GM19452 (cell line): Measurements from ENCODE around the gene PHOX2A.
"Not testable (repeated sequence)": the region's sequence is repeated elsewhere in the genome, so short reads cannot be mapped to it uniquely, and the experiment has no call there.

ENCODE experiments used
- ATAC-seq: cut with Tn5 transposase; IDR thresholded peaks from one replicate; pipeline ENCODE4 v1.9.1; 2021; ENCODE audit not compliant: unreplicated experiment

PHOX2A gene

GRCh38 chr11:72223615-72224563 lies 20.1 kb downstream of the PHOX2A start:
- peak; percentile 57 for ATAC-seq

- ATAC-seq = peak; percentile 68
Measured at GRCh38 chr11:72222907-72223614, 20.9 kb downstream of the PHOX2A start.

DNA sequence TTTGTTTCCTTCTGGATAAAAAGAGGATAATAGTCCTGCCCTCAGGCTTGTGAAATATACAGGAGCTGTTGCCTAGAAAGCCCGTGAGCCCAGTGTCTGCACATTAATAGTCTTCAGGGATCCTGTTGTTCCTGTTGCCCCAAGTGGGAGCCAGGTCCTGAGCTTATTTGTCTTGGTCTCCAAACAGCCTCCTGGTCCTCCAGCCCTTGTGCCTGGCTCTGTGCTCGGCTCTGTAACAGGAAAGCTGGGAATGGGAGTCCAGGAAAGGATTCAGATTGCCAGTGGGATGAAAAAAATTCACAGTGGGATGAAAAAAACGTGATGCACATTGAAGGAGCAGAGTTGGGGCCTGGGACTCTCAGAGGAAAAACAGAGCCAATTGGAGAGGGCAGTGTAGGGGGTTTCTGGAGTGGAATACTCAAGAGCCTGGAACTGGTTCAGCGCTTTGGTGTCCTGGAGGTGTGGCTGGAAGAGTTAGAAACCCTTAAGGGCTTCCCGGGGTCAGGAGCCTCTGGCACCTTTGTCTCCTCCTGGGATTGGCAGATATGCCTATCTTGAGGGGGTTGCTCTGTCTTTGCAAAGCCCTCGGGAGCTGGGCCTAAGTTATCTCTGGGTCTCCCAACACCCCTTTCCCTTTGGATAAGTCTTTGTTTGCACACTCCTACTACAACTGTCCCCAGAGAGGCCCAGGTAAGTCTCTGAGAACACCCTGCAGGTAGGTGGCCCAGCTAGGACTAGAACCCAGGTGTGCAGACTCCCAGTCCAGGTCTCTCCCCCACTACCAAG lies 21.7 kb downstream of the PHOX2A start:
- no peak for ATAC-seq

DNA sequence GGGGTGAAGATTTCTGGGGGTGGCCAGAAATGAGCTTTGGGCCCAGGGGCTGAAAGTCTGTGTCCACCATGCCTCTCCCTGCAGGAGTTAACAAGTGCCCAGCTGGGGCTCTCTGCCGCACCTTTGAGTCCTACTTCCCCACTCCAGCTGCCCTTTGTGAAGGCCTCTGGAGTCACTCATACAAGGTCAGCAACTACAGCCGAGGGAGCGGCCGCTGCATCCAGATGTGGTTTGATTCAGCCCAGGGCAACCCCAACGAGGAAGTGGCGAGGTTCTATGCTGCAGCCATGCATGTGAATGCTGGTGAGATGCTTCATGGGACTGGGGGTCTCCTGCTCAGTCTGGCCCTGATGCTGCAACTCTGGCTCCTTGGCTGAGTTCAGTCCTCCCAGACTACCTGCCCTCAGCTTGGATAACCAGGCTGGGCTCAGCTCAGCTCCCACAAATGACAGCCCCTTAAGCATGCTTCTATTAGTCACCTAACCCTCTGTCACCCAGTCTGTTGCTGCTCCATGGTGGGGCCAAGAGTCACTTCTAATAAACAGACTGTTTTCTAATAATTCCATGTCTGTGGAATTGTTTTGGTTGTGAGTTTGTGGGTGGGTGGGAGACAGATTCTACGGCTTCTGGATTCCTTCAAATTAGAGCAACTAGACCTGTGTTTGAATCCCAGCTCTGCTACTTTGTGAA lies 22.4 kb downstream of the PHOX2A start:
- ATAC-seq = no peak

DNA sequence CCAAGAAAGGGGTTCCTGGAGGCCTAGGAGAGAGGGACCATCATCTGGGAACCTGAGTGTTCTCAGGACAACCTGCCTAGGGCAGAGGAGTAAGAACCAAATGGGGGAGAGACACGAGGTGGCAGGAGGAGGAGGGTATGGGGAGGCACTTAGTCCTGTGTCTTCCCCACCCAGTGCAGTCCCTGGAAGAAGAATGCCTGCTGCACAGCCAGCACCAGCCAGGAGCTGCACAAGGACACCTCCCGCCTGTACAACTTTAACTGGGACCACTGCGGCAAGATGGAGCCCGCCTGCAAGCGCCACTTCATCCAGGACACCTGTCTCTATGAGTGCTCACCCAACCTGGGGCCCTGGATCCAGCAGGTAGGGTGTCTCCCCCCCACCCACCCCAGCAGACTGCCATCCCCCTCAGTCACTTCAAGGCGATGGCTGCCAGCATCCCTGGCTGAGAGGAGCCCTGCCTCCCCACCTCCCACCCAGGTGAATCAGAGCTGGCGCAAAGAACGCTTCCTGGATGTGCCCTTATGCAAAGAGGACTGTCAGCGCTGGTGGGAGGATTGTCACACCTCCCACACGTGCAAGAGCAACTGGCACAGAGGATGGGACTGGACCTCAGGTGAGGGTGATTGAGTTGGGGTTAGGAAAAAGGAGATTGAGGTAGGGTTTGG lies 23.1 kb downstream of the PHOX2A start:
- ATAC-seq = no peak

DNA sequence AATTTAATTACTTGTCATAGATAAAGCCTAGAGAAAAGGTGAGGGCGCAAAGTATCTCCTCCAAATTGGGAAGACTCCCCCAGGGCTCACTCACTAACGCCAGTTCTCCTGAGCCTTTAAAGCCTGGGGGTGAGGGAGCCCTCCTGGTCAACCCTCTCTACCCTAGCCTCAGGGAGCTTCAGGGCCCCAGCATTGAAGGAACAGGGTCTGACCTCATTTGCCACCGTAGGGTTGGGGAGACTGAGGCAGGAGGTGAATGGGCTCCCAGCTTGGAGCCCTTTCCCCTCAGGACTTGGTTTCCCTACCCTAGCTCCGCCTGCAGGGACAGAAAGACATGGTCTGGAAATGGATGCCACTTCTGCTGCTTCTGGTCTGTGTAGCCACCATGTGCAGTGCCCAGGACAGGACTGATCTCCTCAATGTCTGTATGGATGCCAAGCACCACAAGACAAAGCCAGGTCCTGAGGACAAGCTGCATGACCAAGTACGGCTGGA lies 25.7 kb downstream of the PHOX2A start:
- no peak for ATAC-seq

DNA sequence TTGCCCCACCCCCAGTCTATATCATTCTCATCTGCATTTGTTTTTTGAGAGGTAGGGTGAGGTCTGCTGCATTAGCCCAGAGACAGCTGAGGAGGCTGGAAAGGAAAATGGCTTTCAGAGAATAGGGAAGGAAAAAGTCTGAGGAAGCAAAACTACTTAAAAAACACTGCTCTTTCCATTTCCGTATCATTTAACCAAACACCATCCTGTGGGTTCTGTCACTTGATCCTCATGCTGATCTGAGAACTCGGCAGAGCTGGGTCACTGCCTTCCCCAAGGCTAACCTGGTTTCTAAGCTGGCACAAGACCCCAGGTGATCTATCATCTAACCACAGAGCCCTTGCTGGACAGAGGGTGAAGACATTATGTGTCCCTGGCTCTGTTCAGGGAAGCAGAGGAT lies 26.1 kb downstream of the PHOX2A start:
- ATAC-seq = no peak

GRCh38 chr11:72216638-72217037 lies 27.3 kb downstream of the PHOX2A start, which contains the start of gene FOLR2:
Gene FOLR2 (plus strand): TSS chr11:72216794. CDS start chr11:72218585, 1,791 bp downstream.
- ATAC-seq = no peak

DNA sequence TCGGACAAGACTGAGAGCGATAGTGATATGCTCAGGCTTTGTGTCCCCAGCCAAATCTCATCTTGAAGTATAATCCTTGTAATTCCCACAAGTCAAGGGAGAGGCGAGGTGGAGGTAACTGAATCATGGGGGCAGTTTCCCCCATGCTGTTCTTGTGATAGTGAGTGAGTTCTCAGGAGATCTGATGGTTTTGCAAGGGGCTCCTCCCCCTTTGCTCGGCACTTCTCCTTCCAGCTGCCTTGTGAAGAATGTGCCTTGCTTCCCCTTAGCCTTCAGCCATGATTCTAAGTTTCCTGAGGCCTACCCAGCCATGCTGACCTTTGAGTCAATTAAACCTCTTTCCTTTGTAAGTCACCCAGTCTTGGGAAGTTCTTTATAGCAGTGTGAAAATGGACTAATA lies 34.9 kb downstream of the PHOX2A start:
- ATAC-seq = no peak

DNA sequence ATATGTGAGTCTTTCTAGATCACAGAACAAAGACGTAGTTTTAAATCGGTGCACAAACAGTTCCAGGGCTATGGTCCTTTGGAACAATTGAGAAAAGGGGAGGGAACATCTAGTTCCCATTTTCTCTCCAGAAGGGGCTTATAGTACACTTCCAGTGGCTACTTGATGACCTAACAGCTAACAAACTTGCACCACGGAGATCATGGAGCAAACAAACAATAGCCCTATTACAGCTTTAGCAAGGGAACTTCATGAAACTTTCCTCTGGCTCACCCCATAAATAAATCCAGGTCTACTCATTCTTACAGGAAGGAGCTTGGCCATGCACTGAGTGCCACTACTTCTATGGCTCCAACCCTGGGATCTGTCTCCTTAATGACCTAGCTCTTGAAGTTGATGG lies 35.7 kb downstream of the PHOX2A start:
- ATAC-seq = no peak

GRCh38 chr11:72206794-72207193 lies 37.2 kb downstream of the PHOX2A start:
- not testable (repeated sequence) for ATAC-seq

DNA sequence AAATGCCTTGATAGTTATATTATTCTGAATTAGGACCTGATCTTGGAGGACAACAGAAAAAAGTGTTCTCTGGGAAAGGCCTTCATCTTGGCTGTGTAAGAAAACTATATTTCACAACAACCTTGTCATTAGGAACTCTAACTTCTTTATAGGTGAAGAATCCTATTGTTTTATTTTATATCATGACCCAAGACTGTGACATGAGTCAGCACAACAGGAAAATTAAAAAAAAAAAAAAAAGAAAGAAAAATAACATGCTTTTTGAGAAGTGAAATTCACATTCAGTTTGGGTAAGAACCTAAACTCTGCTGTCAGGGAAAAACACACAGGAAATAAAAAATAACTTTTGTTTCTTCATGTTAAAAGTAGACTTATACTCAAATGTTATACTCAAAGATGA lies 39.1 kb downstream of the PHOX2A start:
- no peak for ATAC-seq

DNA sequence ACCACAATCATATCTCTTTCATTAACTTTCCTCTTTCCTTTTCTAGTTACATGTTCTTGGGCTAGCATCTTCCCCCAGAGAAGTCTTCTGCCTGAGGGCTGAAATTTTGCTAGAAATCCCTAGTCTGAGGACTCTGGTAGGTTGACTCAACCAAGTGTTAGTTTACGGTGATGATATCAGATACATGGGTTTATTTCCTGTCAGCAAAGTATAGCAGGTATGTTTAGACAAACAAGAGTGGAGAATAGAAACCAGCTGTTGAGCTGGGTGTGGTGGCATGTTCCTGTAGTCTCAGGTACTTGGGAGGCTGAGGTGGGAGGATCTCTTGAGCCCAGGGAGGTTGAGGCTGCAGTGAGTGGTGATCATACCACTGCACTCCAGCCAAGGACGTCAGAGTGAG lies 40.8 kb downstream of the PHOX2A start:
- no peak for ATAC-seq

GRCh38 chr11:72202571-72202970 lies 41.4 kb downstream of the PHOX2A start:
- ATAC-seq = no peak

DNA sequence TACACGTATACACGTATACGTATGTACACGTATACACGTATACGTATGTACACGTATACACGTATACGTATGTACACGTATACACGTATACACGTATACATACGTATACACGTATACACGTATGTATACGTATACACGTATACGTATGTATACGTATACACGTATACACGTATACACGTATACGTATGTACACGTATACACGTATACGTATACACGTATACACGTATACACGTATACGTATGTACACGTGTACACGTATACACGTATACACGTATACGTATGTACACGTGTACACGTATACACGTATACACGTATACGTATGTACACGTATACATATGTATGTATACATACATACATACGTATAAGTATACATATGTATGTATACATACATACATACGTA lies 42.5 kb downstream of the PHOX2A start:
- ATAC-seq = not testable (repeated sequence)

GRCh38 chr11:72195518-72196270 lies 48.3 kb downstream of the PHOX2A start:
- ATAC-seq = no peak

GRCh38 chr11:72191961-72192381 lies 52.0 kb downstream of the PHOX2A start, which contains the start of gene FOLR1:
Gene FOLR1 (plus strand): TSS chr11:72192140. CDS start chr11:72192174, 34 bp downstream.
- ATAC-seq = no peak

- ATAC-seq = no peak
Measured at GRCh38 chr11:72190631-72191071, 53.3 kb downstream of the PHOX2A start.
